ENCODE measurements around the gene CMTM6.
"Not testable (repeated sequence)": the region's sequence is repeated elsewhere in the genome, so short reads cannot be mapped to it uniquely, and the experiment has no call there.

The CMTM6 gene

GRCh38 chr3:32463415-32463814, 39.2 kb downstream of the CMTM6 start:
- DNase-seq: not testable (repeated sequence)

DNA sequence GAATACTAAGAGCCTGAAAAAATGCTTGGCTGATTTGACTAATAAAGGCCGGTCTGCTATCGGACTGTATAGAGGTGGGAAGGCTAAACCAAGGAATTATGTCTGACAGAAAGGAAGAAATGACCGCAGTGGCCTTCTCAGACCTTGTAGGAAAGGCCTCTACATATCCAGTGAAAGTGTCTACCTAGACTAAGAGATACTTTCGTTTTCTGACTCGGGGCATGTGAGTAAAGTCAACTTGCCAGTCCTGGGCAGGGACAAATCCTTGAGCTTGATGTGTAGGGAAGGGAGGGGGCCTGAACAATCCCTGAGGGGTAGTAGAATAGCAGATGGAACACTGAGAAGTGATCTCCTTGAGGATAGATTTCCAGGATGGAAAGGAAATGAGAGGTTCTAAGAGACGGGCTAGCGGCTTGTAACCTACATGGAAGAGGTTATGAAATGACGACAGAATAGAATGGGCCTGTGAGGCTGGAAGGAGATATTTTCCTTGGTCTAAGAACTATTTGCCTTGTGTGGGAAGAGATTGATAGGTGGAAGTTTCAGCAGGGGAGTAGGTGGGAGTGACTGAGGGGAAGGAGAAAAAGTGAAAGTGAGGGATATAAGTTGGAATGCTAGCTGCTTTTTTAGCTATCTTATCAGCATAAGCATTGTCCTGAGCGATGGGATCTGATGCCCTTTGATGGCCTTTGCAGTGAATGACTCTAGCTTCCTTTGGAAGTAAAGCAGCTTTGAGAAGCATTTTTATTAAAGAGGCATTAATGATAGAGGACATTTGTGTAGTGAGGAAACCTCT, 40.3 kb downstream of the CMTM6 start:
- DNase-seq: not testable (repeated sequence)

- DNase-seq: not testable (repeated sequence)
Measured at GRCh38 chr3:32460817-32461496, 41.7 kb downstream of the CMTM6 start.

DNA sequence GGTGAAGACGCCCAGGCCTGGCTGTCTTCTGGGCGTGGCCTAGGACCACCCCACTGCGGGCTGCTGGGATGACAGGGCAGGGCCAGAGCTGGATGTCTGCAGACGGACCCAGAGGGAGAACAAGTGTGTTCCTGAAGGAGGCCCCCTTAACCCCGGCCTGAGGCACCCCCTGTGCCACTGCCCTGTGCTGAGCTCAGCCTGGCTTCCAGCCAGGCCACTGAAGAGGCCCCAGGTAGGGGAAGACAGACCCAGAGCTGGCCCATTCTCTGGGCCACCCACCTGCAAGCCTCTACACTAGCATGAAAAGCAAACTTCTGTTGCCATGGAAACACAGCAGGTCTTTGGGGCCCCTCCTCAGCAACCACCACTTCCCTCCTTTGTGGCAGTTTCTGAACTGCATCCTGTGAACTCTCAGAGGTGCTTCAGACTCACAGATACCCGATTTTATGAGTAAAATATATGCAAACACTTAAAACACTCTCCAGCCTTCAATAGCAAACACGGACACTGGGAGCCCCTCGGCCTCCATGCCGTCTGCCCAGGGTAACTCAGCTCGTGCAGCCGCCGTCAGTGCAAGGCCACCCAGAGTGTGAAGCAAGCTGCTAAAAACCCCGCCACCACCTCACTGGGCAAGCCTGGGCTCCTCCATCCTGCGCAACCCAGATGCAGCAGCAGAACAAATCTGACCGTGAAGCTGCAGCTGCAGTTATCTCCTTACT, 42.5 kb downstream of the CMTM6 start:
- DNase-seq: peak; percentile 77

GRCh38 chr3:32459450-32459849, 43.2 kb downstream of the CMTM6 start:
- DNase-seq: peak; percentile 59

- DNase-seq: peak; percentile 66
Measured at GRCh38 chr3:32457971-32458471, 44.6 kb downstream of the CMTM6 start.

DNA sequence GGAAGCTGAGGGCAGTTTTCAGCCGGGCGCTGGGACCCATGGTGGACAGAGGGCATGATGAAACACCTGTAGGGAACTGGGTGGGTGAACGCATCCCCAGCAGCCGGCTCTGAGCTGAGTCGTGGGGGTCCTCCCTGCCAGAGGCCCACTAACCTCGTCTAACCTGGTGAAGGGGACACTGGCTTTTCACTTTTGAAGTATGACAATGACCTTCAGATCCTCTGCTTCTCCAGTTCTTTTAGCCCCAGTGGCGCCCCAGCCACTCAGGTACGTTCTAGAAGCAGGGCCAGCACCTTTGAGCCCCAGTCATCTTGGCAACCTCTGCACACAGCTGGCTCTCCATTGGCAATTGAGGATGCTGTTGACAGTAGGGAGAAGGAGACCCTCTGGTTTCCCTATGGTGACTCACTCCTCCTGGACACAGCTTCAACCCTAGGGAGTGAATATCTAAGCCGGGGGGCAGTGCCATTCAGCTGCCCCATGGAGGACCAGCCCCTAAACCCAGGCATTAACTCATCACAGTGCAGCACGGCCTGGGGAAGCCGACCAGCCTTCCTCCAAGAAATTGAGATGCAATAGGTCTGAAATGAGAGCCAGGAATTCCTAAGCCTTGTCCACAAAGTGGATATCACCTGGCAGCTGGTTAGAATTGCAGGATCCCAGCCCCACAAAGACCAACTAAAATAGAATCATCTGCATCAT, 46.1 kb downstream of the CMTM6 start:
- DNase-seq: peak; percentile 52

DNA sequence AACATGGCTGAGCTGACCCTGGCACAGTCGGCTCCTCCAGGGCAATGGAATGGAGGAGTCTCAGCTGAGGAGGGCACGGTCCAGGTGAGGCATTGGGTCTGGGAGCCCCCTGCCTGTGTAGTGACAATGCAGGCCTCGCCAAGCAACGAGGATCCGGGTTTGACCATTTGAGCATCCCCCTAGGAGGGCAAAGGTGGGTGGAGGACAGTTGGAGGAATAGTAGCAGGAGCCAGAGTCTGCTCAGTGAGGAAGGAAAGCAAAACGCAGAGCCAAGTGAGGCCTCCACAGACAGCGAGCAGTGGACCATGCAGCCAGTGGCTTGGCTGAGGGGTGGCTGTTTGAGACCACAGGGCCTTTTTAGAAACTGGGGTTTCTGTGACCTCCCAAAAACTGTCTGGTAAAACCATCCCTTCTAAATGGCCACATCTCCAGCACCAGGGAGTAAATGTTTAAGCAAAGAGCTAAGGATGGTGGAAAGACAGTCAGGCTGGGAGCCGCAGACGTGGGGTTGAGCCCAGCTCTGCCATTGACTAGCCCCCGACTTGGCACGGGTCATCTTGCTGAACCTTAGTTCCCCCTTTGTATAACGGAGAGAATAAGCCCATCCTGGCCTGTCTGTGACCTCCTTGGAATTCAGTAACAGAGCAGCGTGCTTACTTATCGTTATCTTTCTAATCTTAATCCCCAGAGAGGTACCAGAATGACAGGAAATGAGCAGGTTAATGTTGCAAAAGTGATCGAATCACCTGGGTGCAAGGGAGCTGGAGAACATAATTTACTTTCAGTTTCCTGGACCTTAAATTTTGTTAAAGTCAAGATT, 46.8 kb downstream of the CMTM6 start:
- peak; percentile 48 for DNase-seq

- peak; percentile 47 for DNase-seq
Measured at GRCh38 chr3:32454731-32455608, 47.7 kb downstream of the CMTM6 start.

- DNase-seq: peak; percentile 45
Measured at GRCh38 chr3:32454111-32454510, 48.5 kb downstream of the CMTM6 start.

- DNase-seq: peak; percentile 13
Measured at GRCh38 chr3:32453346-32453745, 49.3 kb downstream of the CMTM6 start.

DNA sequence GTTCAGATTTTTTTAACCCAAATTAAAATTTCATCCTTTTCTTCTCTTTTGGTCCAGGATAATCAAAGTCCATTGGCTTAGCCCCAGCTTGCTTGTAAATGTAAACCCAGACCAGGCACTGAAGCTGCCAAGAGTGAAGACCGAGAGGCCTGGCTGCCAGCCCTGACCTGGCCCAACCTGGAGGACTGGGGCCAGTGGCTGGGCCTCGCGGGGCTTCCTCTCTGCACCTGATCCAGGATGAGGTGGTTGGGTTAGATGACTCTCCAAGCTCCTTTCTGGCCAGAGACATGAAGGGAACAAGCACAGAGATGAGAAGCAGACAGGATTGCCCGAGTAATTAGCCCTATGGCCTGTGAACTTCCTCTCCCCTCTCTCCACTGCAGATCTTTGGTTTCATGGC, 50.6 kb downstream of the CMTM6 start:
- DNase-seq: peak; percentile 20

DNA sequence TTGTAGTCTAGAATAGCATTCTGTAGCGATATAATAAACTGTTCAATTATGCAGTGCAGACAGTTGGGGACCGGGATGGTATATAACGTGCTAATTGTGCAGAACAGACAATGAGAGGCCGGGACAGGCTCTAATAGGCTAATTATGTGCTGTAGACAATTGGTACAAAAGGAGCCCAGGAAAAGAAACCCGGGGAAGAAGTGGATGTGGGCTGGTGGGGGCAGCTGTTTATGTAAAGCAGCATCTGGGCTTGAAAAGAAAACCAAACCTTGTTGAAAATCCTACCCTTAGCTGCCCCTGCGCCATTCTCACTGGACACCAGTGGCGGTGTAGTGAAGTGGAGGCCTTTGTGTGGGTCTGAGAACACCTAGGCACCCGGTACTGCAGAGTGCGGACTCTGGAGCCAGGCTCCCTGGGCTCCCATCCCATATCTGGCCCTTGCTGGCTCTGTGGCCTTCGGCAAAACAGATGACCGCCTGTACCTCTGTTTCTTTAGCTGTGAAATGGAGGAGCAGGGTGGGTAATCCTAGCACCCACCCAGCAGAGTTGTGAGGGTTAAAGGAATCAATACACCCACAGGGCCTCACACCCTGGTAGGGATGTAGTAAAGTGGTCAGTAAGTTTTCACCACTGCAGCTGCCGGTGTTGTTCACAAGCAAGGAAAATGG, 51.5 kb downstream of the CMTM6 start:
- DNase-seq: peak; percentile 34

DNA sequence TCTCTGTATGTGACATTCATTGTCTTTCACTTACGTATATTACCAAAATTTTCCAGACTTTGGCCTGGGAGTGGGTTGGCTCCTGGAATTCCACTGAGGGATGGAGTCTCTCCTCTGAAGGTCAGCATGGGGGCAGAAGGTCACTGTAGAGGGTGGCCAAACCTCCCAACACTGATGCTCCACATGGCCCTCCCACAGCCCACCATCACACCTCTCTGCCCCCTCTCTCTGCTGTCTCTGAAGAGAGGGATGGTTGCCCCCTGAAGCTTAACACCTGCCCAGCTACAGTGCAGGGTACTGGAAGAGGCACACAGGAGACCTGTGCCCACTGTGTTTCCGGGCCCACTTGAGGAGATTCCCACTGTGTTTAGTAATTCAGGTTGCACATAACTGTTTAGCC, 52.2 kb downstream of the CMTM6 start:
- peak; percentile 18 for DNase-seq

DNA sequence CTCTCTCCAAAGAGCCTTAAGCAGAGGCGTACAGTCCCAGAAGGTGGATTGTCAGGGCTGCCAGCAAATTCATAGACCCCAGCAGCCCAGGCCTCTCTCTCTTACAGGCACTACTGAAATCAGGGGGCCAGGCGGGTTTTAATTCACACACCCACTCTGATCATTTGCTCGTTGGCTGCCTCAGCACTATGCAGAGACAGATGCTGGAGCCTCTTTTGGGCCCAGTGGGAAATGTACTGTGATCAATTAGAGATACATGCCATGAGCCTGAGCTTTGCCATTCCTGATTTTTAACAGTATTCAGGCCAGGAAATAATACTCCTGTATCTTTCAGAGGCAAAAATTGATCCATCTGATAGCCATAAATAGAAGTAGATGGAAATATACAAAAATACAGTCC, 53.0 kb downstream of the CMTM6 start:
- peak; percentile 28 for DNase-seq

DNA sequence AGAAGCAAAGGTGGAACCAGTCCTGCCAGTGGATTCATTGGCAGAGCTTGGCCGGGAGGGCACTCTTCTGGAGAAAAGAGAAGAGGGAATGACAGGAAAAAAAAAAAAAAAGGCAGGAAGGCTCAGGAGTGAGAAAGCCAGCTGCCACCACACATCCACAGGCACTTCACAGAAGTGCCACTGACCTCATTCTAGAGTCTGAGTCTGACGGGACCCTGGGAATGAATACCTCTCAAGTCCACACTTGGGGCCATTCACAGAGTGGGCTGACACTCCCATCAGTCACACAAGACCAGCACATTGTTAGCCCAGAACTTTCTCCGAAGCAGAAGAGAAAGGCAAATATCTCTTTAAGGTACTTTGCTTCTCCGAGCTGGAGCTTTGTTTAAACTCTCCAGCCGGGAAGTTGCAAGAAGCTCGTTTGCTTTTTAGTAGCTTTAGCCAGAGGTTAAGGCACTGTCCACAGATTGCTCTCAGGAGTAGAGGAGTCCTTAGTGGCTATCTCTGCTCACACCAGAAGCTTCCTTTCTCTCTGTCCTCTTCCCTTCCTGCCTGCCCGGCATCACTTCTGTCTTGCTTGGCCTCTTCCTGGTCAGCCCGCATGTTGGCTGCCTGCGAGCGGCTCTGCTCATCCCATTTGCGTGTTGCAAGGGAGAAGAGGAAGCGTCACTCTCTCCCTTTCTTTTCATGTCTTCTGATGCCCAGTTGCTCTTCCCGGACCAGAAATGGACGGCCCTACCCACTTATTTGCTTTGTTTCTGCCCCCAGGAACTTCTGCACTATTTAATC, 53.8 kb downstream of the CMTM6 start:
- peak; percentile 37 for DNase-seq

DNA sequence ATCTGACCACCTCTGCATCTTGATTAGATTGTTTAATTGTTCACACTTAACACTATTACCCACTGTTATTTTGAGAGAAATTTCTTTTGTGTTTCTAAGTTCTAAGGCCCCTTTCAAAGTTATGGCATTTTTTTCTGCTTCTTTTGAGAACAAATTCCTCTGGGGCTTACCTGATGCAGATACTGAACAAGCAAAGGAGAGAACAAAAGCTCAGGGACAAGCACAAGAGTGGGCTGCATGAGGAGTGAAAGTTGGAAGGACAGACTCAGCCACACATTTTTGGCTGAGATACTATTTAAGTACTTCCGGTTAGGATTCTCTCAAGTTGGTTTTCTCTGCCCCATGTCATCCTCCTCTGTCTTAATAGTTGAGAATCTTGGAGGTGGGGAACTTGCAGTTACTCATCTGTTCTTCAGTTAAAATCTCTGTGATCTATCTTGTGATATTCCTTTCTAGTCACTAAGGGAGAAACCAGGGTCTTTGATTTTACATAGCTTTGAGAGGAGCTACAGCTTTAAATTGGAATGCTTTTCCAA, 54.7 kb downstream of the CMTM6 start:
- DNase-seq: no peak

GRCh38 chr3:32443478-32443877, 59.2 kb downstream of the CMTM6 start:
- peak; percentile 38 for DNase-seq

DNA sequence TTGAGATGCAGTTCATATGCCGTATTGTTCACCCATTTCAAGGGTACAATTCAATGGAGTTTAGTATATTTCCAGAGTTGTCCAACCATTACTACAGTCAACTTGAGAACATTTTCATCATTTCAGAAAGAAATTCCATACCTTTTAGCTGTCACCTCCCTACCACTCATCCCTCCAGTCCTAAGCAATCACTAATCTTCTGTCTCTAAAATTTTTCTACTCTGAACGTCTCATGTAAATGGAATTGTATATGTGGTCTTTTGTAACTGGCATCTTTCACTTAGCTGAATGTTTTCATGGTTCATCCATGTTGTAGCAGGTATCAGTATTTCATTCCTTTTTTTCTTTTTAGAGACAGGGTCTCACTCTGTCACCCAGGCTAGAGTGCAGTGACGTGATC, 59.9 kb downstream of the CMTM6 start:
- peak; percentile 34 for DNase-seq
